Ectodermal cell (in vitro differentiated cells): ENCODE data around the gene MRPS31. TPM values are rescaled to one million over a fixed set of nuclear protein-coding genes. Genes with fewer than 3 reads are reported as not detected.

Source experiments
- H3K27ac ChIP-seq: 2 replicates; pipeline ENCODE4 v1.7.0; 2013; ENCODE audit warnings: mild to moderate bottlenecking, low read depth, low read length; ENCODE audit not compliant: insufficient read depth, poor library complexity, severe bottlenecking
- H3K27me3 ChIP-seq: 2 replicates; pipeline ENCODE4 v1.7.0; 2013; ENCODE audit warnings: mild to moderate bottlenecking, low read length; ENCODE audit not compliant: insufficient read depth, control insufficient read depth, poor library complexity, severe bottlenecking
- H3K36me3 ChIP-seq: one replicate; pipeline ENCODE4 v1.7.0; 2013; ENCODE audit warnings: low read length; ENCODE audit not compliant: control insufficient read depth, insufficient read depth
- H3K4me1 ChIP-seq: one replicate; pipeline ENCODE4 v1.7.0; 2013; ENCODE audit warnings: low read length; ENCODE audit not compliant: control insufficient read depth, insufficient read depth
- H3K4me3 ChIP-seq: 2 replicates; pipeline ENCODE4 v1.7.0; 2013; ENCODE audit warnings: low read depth, low read length, control low read depth; ENCODE audit not compliant: insufficient read depth
- H3K9me3 ChIP-seq: 2 replicates; pipeline ENCODE4 v1.7.0; 2013; ENCODE audit warnings: mild to moderate bottlenecking, low read length, moderate library complexity; ENCODE audit not compliant: control insufficient read depth
- WGBS, 2 experiments: methylation state at CpG; one replicate each; pipeline ENCODE4 v1.1.7; 2013; ENCODE audit warnings: missing lambda C conversion rate in 2 of 2; 5-methylcytosine and 5-hydroxymethylcytosine counted together
- polyA plus RNA-seq, 4 experiments: library from polyadenylated mRNA; stranded (reverse); fragments of 50-300 nt; gene quantifications; one replicate each; pipeline ENCODE4 v1.2.3, GENCODE V29; 2013

Gene MRPS31
- 43.4 TPM for polyA plus RNA-seq (2013, experiment 1 of 4)
- 39.4 TPM for polyA plus RNA-seq (2013, experiment 2 of 4)
- polyA plus RNA-seq (2013, experiment 3 of 4): 35.4 TPM
- 45.0 TPM for polyA plus RNA-seq (2013, experiment 4 of 4)

- peak within 1 kb of the TSS; percentile 61 for H3K27ac ChIP-seq
- WGBS, 2 experiments: 2% methylated on average over 52 of the region's 52 CpGs
Measured at GRCh38 chr13:40770934-40771618, at the start of gene MRPS31. MRPS31 (minus strand) TSS chr13:40771190; CDS start chr13:40771136, 54 bp downstream.

GRCh38 chr13:40819797-40820315 is 48.9 kb upstream of the MRPS31 start:
- no peak overlapping the region for H3K4me3 ChIP-seq
- H3K27me3 ChIP-seq: no peaks in the 10 kb centered on the region
- WGBS, 2 experiments: 80 to 100% methylated on average over 1 of the region's 1 CpG
- peaks cover 5% of the 10 kb centered on the region for H3K9me3 ChIP-seq
- H3K36me3 ChIP-seq: no peaks in the 10 kb centered on the region
- no peak overlapping the region for H3K27ac ChIP-seq
- H3K4me1 ChIP-seq: no peaks in the 10 kb centered on the region

More at GRCh38 chr13:40770934-40771618, at the start of gene MRPS31:
- peak within 1 kb of the TSS; percentile 90 for H3K4me3 ChIP-seq
- no peaks in the 10 kb centered on the region for H3K4me1 ChIP-seq
- no peaks in the 10 kb centered on the region for H3K27me3 ChIP-seq
- H3K9me3 ChIP-seq: no peaks in the 10 kb centered on the region
- H3K36me3 ChIP-seq: peaks cover 5% of the 10 kb centered on the region

GRCh38 chr13:40818926-40819325 is 47.9 kb upstream of the MRPS31 start:
- H3K4me1 ChIP-seq: no peaks in the 10 kb centered on the region
- no peak overlapping the region for H3K4me3 ChIP-seq
- peaks cover 5% of the 10 kb centered on the region for H3K9me3 ChIP-seq
- no peak overlapping the region for H3K27ac ChIP-seq
- no peaks in the 10 kb centered on the region for H3K36me3 ChIP-seq
- no peaks in the 10 kb centered on the region for H3K27me3 ChIP-seq
- WGBS, 2 experiments: 87 to 93% methylated on average over 5 of the region's 5 CpGs

DNA sequence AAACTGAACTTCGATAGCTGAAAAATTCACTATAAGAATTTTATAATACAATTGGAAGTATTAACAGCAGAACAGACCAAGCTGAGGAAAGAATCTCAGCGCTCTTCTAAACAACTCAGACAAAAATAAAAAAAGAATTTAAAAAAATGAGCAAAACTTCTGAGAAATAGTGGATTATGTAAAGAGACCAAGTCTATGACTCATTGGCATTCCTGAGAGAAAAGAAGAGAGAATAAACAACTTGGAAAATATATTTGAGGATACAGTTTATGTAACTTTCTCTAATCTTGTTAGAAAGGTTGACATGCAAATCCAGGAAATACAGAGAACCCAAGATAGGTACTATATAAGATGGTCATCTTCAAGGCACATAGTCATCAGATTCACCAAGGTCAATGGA is 43.8 kb upstream of the MRPS31 start:
- no peaks in the 10 kb centered on the region for H3K27me3 ChIP-seq
- H3K4me3 ChIP-seq: no peak overlapping the region
- H3K36me3 ChIP-seq: peaks cover 4% of the 10 kb centered on the region
- peaks cover 5% of the 10 kb centered on the region for H3K9me3 ChIP-seq
- no peak overlapping the region for H3K27ac ChIP-seq
- no CpG with 5 or more reads among the region's 2 CpGs for WGBS, 2 experiments
- no peaks in the 10 kb centered on the region for H3K4me1 ChIP-seq

DNA sequence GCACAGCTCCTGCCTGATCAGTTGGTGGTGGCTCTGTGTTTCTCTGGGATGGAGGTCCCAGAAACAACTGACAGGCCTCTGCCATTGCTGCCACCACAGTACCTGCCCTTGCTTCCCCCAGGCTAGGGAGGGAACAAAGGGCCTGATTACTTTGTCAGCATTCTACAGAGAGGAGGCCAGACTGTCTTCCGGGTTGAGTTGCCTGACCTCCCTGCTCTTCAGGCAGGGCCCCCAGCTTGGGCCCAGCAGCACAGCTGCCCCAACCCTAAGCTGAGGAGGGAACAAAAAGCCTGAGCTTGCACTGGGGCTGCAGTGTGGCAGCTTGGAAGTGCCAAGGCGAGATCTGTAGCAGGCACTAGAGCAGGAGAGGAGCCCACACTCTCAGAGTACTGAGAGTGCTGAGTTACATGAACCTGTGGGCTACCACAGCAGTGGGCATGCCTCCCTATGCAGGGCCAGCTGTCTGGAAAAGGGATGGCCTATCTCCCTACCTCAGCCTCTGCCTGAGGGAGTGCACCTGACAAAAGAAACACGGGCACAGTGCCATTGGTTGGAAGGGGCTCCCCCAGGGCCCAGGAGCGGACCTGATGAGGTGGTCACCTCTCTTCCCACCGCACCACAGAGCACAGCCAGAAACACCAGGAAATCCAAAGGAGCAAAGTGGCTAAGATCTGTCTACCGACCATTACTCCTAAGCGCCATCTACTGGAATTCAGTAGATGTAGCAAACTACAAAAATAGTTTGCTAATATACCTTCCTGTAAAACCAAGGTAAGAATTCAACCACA is 42.9 kb upstream of the MRPS31 start:
- Histone ChIP-seq H3K4me3 (no peak overlapping the region), H3K4me1 (no peaks in the 10 kb centered on the region), H3K9me3 (peaks cover 5% of the 10 kb centered on the region), H3K36me3 (peaks cover 13% of the 10 kb centered on the region), H3K27me3 (no peaks in the 10 kb centered on the region), H3K27ac (no peak overlapping the region)
- 78 to 82% methylated on average over 7 of the region's 7 CpGs for WGBS, 2 experiments

DNA sequence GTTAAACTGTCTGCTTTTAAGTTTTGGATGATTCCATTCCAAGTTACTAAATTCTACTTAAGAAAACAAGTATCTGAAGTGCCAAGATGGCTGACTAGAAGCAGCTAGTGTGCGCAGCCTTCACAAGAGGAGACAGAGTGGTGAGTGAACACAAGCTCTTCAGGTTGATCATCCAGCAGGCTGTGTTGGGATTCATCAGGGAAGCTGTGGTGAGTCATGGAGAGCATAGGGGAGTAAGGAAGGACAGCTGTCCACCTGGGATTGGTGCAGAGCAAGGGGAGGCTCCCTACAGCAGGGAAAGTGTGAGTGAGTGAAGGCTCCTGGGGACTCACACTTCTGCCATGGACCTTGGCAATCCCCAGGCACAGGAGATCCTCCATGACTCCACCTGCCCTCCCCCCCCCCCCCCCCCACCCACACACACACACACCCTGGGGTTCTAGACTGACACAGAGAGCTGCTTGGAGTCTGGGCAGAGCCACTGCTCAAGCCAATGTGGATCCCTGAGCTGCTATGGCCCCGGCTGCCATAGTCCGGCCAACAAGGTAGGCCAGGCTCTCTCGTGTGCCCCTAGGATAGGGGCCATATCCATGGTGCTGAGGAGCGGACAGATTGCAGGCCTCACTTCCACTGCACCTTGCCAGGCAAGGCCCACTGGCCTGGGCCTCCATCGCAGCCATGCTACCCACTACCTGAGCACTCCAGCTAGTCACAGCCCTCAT is 41.9 kb upstream of the MRPS31 start:
- H3K27ac ChIP-seq: no peak overlapping the region
- WGBS, 2 experiments: 93 to 96% methylated on average over 6 of the region's 6 CpGs
- H3K27me3 ChIP-seq: no peaks in the 10 kb centered on the region
- no peaks in the 10 kb centered on the region for H3K4me1 ChIP-seq
- no peak overlapping the region for H3K4me3 ChIP-seq
- peaks cover 5% of the 10 kb centered on the region for H3K9me3 ChIP-seq
- peaks cover 18% of the 10 kb centered on the region for H3K36me3 ChIP-seq

DNA sequence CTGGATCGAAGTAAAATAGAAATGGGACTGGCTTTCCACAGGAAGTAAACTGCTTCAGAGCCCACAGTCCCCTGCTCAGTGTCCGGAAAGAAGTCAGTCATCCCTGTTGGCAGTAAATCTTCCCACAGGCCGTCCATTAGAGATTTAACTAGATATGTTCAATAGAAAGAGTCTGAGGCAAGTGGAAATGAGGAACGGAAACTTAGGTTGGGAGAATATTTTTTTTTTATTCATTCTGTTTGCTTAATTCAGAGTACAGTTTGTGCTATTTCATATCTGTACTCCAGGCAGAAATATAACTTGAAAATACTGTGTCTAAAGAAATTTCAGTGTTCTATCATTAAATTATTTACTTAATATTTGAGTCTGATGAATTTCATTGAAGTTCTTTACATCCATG is 41.1 kb upstream of the MRPS31 start:
- H3K4me1 ChIP-seq: no peaks in the 10 kb centered on the region
- H3K9me3 ChIP-seq: peaks cover 5% of the 10 kb centered on the region
- no peaks in the 10 kb centered on the region for H3K27me3 ChIP-seq
- H3K4me3 ChIP-seq: no peak overlapping the region
- no peak overlapping the region for H3K27ac ChIP-seq
- H3K36me3 ChIP-seq: peaks cover 19% of the 10 kb centered on the region
- 88 to 96% methylated on average over 3 to 4 of the region's 4 CpGs for WGBS, 2 experiments

GRCh38 chr13:40809471-40809870 is 38.5 kb upstream of the MRPS31 start:
- WGBS, 2 experiments: 95 to 96% methylated on average over 5 of the region's 5 CpGs
- no peaks in the 10 kb centered on the region for H3K9me3 ChIP-seq
- no peak overlapping the region for H3K4me3 ChIP-seq
- H3K27ac ChIP-seq: no peak overlapping the region
- H3K36me3 ChIP-seq: peaks cover 19% of the 10 kb centered on the region
- H3K27me3 ChIP-seq: no peaks in the 10 kb centered on the region
- no peaks in the 10 kb centered on the region for H3K4me1 ChIP-seq

GRCh38 chr13:40806241-40806640 is 35.3 kb upstream of the MRPS31 start:
- 90% methylated on average over 1 of the region's 1 CpG for WGBS, 2 experiments
- Histone ChIP-seq H3K9me3 (no peaks in the 10 kb centered on the region), H3K36me3 (peaks cover 19% of the 10 kb centered on the region), H3K4me3 (no peak overlapping the region), H3K4me1 (no peaks in the 10 kb centered on the region), H3K27ac (no peak overlapping the region), H3K27me3 (no peaks in the 10 kb centered on the region)
